Effector memory CD8-positive, alpha-beta T cell (primary cell): ENCODE results near the gene DGKZ.

Experiments
- ATAC-seq: fragments of 150-1000 bp; cut with Tn5 transposase; replicated peaks from 2 replicates; pipeline ENCODE4 v1.10.0; 2021; ENCODE audit warnings: mild to moderate bottlenecking, moderate library complexity
- DNase-seq, 3 experiments: peaks; one replicate each; pipeline ENCODE4 v3.0.0; 2021
- H3K27ac Mint-ChIP-seq, 2 donors: one replicate each; pipeline ENCODE4 v1.8.0; 2022; ENCODE audit warnings: mild to moderate bottlenecking in 2 of 2, mixed read lengths in 2 of 2, moderate library complexity in 2 of 2
- H3K27me3 Mint-ChIP-seq, 2 donors: one replicate each; pipeline ENCODE4 v1.8.0; 2022; ENCODE audit warnings: mixed read lengths in 2 of 2
- H3K36me3 Mint-ChIP-seq: one replicate; pipeline ENCODE4 v1.8.0; 2022; ENCODE audit warnings: mild to moderate bottlenecking, moderate library complexity, mixed read lengths; ENCODE audit not compliant: insufficient read depth
- H3K4me1 Mint-ChIP-seq, 2 donors: one replicate each; pipeline ENCODE4 v1.8.0; 2022; ENCODE audit warnings: low read depth in 2 of 2, mixed read lengths in 2 of 2
- H3K4me3 Mint-ChIP-seq, 2 donors: one replicate each; pipeline ENCODE4 v1.8.0; 2022; ENCODE audit warnings: mild to moderate bottlenecking in 2 of 2, mixed read lengths in 2 of 2, moderate library complexity in 2 of 2
- H3K9me3 Mint-ChIP-seq, 2 donors: one replicate each; pipeline ENCODE4 v1.8.0; 2022; ENCODE audit warnings: mixed read lengths in 2 of 2

The DGKZ gene

GRCh38 chr11:46343520-46343919 lies 3.7 kb upstream of the DGKZ start:
- Mint-ChIP-seq H3K27me3 (peaks cover 0 to 12% of the 10 kb centered on the region in 2 donors), H3K9me3 (no peaks in the 10 kb centered on the region), H3K4me3 (no peak overlapping the region), H3K36me3 (peaks cover 18% of the 10 kb centered on the region), H3K4me1 (peaks cover 26 to 29% of the 10 kb centered on the region in 2 donors), H3K27ac (no peak overlapping the region)
- DNase-seq: no peak
- no peak for ATAC-seq

DNA sequence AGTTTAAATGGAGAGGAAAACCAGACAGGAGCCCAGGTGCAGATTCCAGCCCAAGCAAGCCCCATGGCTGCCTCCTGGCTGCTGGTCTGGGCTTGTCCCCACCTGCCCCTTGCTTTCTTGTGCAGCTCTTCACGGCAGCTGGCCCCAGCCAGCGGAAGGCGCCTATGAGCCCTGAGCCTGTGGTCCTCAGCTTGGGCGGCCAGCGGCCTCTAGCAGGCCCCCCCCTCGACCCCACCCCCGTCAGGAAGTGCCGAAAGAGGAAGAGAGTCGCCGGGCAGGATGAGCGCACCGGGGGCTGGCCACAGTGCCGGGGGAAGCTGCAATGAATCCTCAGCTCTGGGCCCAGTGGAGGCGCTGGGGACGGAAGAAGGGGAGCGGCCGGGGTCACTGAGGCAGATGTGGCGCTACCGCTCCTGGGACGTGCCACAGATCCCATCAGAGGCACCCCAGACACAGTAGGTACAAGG lies 2.1 kb upstream of the DGKZ start:
- H3K4me3 Mint-ChIP-seq: peak overlapping the region; percentile 90 to 98
- peaks cover 39 to 43% of the 10 kb centered on the region in 2 donors for H3K4me1 Mint-ChIP-seq
- ATAC-seq: no peak
- no peak for DNase-seq
- peaks cover 28% of the 10 kb centered on the region for H3K36me3 Mint-ChIP-seq
- no peak overlapping the region for H3K27ac Mint-ChIP-seq
- H3K9me3 Mint-ChIP-seq: no peaks in the 10 kb centered on the region
- peaks cover 0 to 7% of the 10 kb centered on the region in 2 donors for H3K27me3 Mint-ChIP-seq

GRCh38 chr11:46345881-46346484 lies 1.3 kb upstream of the DGKZ start:
- peaks cover 0 to 7% of the 10 kb centered on the region in 2 donors for H3K27me3 Mint-ChIP-seq
- peak overlapping the region; percentile 90 to 98 for H3K4me3 Mint-ChIP-seq
- H3K27ac Mint-ChIP-seq: peak overlapping the region; percentile 15 to 46
- H3K4me1 Mint-ChIP-seq: peaks cover 46 to 49% of the 10 kb centered on the region in 2 donors
- no peaks in the 10 kb centered on the region for H3K9me3 Mint-ChIP-seq
- DNase-seq (no peak), ATAC-seq (no peak)
- H3K36me3 Mint-ChIP-seq: peaks cover 28% of the 10 kb centered on the region

GRCh38 chr11:46347637-46348311 lies 511 bp downstream of the DGKZ start:
- ATAC-seq (no peak), DNase-seq (peak in 2 of 3 experiments; percentile 15 to 28)
- Mint-ChIP-seq H3K27me3 (peaks cover 0 to 7% of the 10 kb centered on the region in 2 donors), H3K36me3 (peaks cover 45% of the 10 kb centered on the region), H3K4me3 (peak overlapping the region; percentile 97 to 98), H3K9me3 (no peaks in the 10 kb centered on the region), H3K27ac (peak overlapping the region in 1 of 2 donors; percentile 91), H3K4me1 (peaks cover 59% of the 10 kb centered on the region in 2 donors)

GRCh38 chr11:46348566-46349401 lies 1.5 kb downstream of the DGKZ start:
- ATAC-seq: peak; percentile 51
- Mint-ChIP-seq H3K9me3 (no peaks in the 10 kb centered on the region), H3K36me3 (peaks cover 44% of the 10 kb centered on the region), H3K4me1 (peaks cover 69 to 70% of the 10 kb centered on the region in 2 donors), H3K27ac (peak overlapping the region; percentile 89 to 91), H3K4me3 (peak overlapping the region; percentile 97 to 98), H3K27me3 (peaks cover 0 to 7% of the 10 kb centered on the region in 2 donors)
- DNase-seq: peak; percentile 54 to 67 (median 57)

- no peak for ATAC-seq
- peak overlapping the region; percentile 97 to 98 for H3K4me3 Mint-ChIP-seq
- H3K4me1 Mint-ChIP-seq: peaks cover 72 to 73% of the 10 kb centered on the region in 2 donors
- no peaks in the 10 kb centered on the region for H3K27me3 Mint-ChIP-seq
- peaks cover 43% of the 10 kb centered on the region for H3K36me3 Mint-ChIP-seq
- no peak for DNase-seq
- H3K27ac Mint-ChIP-seq: peak overlapping the region; percentile 89 to 95
- H3K9me3 Mint-ChIP-seq: no peaks in the 10 kb centered on the region
Measured at GRCh38 chr11:46350695-46351094, 3.4 kb downstream of the DGKZ start.

DNA sequence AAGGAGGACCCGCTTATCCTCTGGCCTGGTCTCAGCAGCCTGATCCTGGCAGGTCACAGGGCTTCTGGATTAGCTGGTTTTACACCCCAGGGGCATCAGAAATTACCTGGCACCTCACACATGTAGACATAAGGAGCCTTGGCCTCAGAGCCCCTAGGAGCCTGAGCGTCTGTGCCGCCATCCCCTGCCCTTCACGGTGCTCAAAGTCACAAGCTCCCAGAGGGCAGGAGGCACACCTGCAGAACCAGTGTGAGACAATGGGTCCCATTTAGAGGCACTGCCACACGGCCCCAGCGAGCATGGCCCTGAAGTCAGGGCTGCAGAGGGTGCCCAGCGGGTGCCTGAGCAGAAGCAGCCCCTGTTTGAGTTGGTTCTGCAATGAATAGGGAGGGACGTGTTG lies 3.9 kb downstream of the DGKZ start:
- Mint-ChIP-seq H3K4me1 (peaks cover 72 to 73% of the 10 kb centered on the region in 2 donors), H3K36me3 (peaks cover 40% of the 10 kb centered on the region), H3K4me3 (peak overlapping the region; percentile 97 to 98), H3K27me3 (no peaks in the 10 kb centered on the region), H3K27ac (peak overlapping the region; percentile 82 to 95), H3K9me3 (no peaks in the 10 kb centered on the region)
- DNase-seq (no peak), ATAC-seq (no peak)

DNA sequence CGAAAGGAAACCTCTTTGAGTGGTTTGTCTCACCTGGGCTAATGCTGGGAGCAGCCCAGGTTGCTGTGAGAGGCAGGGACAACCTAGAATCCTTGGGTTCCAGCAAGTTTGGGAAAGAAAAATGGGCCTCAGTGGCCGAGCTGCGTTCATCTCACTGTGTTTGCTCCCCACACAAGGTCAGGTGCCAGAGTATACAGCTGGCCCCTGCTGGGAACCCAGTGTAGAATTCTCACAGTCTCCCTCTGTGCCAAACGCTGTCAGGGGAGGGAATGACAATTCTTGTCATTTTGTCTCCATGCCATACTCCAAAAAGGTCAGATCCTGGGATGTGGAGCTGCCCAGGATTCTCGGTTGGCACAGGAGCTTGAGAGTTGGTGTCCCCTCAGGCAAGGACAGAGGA lies 4.3 kb downstream of the DGKZ start:
- Mint-ChIP-seq H3K36me3 (peaks cover 40% of the 10 kb centered on the region), H3K27ac (peak overlapping the region; percentile 82 to 95)

GRCh38 chr11:46352063-46352841 lies 5.0 kb downstream of the DGKZ start:
- peak; percentile 78 to 82 (median 81) for DNase-seq
- no peaks in the 10 kb centered on the region for H3K27me3 Mint-ChIP-seq
- ATAC-seq: peak; percentile 53
- H3K27ac Mint-ChIP-seq: peak overlapping the region; percentile 82 to 95
- H3K9me3 Mint-ChIP-seq: no peaks in the 10 kb centered on the region
- peak overlapping the region; percentile 97 to 98 for H3K4me3 Mint-ChIP-seq
- H3K4me1 Mint-ChIP-seq: peaks cover 73 to 75% of the 10 kb centered on the region in 2 donors
- peaks cover 37% of the 10 kb centered on the region for H3K36me3 Mint-ChIP-seq

More for the DNA sequence above, 4.3 kb downstream of the DGKZ start:
- H3K4me1 Mint-ChIP-seq: peaks cover 72 to 73% of the 10 kb centered on the region in 2 donors
- H3K27me3 Mint-ChIP-seq: no peaks in the 10 kb centered on the region
- no peak for ATAC-seq
- H3K9me3 Mint-ChIP-seq: no peaks in the 10 kb centered on the region
- H3K4me3 Mint-ChIP-seq: peak overlapping the region; percentile 97 to 98
- DNase-seq: no peak

- Mint-ChIP-seq H3K4me3 (peak overlapping the region; percentile 97 to 98), H3K4me1 (peaks cover 81 to 83% of the 10 kb centered on the region in 2 donors), H3K27ac (peak overlapping the region; percentile 82 to 95), H3K36me3 (peaks cover 32% of the 10 kb centered on the region), H3K9me3 (no peaks in the 10 kb centered on the region), H3K27me3 (no peaks in the 10 kb centered on the region)
- DNase-seq (no peak), ATAC-seq (no peak)
Measured at GRCh38 chr11:46353698-46354097, 6.4 kb downstream of the DGKZ start.

DNA sequence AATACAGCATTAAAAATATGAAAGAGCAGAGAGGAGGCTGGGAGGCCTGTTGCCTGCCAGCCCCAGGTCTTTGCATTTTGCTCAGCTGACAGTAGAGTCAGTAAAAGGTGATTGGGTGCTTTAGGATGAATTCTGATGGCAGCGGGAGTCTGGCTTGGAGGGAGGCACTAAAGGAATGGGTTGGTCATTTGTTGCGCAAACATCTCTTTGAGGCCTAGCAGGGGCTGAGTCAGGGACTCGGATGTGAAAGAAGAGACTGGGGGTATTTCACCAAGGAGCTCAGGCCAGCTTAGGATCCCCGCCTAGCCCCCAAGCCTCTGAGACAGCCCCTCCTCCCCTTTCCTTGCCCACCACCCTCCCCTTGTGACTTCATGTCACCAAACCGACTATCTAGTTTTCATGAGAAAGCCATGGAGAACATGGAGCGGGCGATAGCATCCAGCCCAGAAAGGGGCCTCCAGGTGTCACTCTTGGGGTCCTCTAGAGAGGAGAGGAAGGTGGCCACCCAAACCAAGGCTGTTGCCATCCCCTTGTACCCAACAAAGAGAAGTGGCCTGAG lies 9.7 kb downstream of the DGKZ start:
- Mint-ChIP-seq H3K36me3 (peaks cover 26% of the 10 kb centered on the region), H3K9me3 (no peaks in the 10 kb centered on the region), H3K27me3 (no peaks in the 10 kb centered on the region), H3K4me3 (peak overlapping the region; percentile 56 to 69), H3K4me1 (peaks cover 65 to 74% of the 10 kb centered on the region in 2 donors), H3K27ac (peak overlapping the region; percentile 84 to 90)
- no peak for DNase-seq
- no peak for ATAC-seq

- Mint-ChIP-seq H3K4me3 (peak overlapping the region; percentile 56 to 69), H3K9me3 (no peaks in the 10 kb centered on the region), H3K36me3 (peaks cover 21% of the 10 kb centered on the region), H3K27ac (peak overlapping the region; percentile 84 to 90), H3K4me1 (peaks cover 66 to 74% of the 10 kb centered on the region in 2 donors), H3K27me3 (no peaks in the 10 kb centered on the region)
- DNase-seq (no peak), ATAC-seq (no peak)
Measured at GRCh38 chr11:46357483-46357936, 10.2 kb downstream of the DGKZ start.
